OCI-LY1 (cell line): ENCODE data around the gene HELB.

Experiments used
- CTCF ChIP-seq: fragments of 200-600 bp; sonication (generic), shearing (Covaris generic); IDR thresholded peaks from 2 replicates; pipeline ENCODE4 v1.5.1; 2017; ENCODE audit warnings: mild to moderate bottlenecking, antibody characterized with exemption, low read length, moderate library complexity, mixed read lengths
- EZH2 ChIP-seq: fragments of 200-600 bp; sonication (generic), shearing (Covaris generic); IDR thresholded peaks from 2 replicates; pipeline ENCODE4 v1.8.0; 2017; ENCODE audit warnings: borderline replicate concordance, mixed run types, mild to moderate bottlenecking, antibody characterized with exemption, low read length, moderate library complexity, mixed read lengths

- no peak for TF ChIP-seq CTCF
- TF ChIP-seq EZH2 = no peak
These were observed 21.7 kb upstream of the HELB start for GRCh38 chr12:66280561-66280960.
